ENCODE data around the gene APLP1. TPM values are rescaled to one million over a fixed set of nuclear protein-coding genes. Genes with fewer than 3 reads are reported as not detected.

The APLP1 gene
- total RNA-seq, 1 experiment from 2014 or later: 36.9 TPM

- Mint-ChIP-seq H3K9me3 (peaks cover 2 to 3% of the 10 kb centered on the region in 2 experiments; a peak in 2 of 5 replicates), H3K4me3 (no peak overlapping the region), H3K27me3 (ENCODE audit: low read depth) (peaks cover 77% of the 10 kb centered on the region), H3K36me3 (ENCODE audit: insufficient read depth in 1 of 3, low read depth in 3 of 3) (no peaks in the 10 kb centered on the region; a peak in 1 of 7 replicates), H3K27ac (no peak overlapping the region), H3K4me1 (peaks cover 18 to 25% of the 10 kb centered on the region in 2 experiments)
- H3K4ac ChIP-seq (ENCODE audit: low read depth, low read length): no peak overlapping the region
- TF ChIP-seq CTCF (conservative IDR thresholded peaks at IDR 0.05): no peak
- H3K4me1 ChIP-seq (ENCODE audit: insufficient read depth, low read length): no peaks in the 10 kb centered on the region
- H4K91ac ChIP-seq (ENCODE audit: insufficient read length, low read depth, low read length): no peak overlapping the region
- H3K27me3 ChIP-seq (ENCODE audit: insufficient read depth, low read length): peaks cover 23% of the 10 kb centered on the region; the same call in 1 of the 2 replicates
- no peaks in the 10 kb centered on the region for H3K79me2 ChIP-seq (ENCODE audit: insufficient read depth, low read length)
- no peak overlapping the region for H2BK5ac ChIP-seq (ENCODE audit: insufficient read length, low read length)
- no peak overlapping the region for H2BK20ac ChIP-seq (ENCODE audit: low read depth, low read length, poor library complexity, severe bottlenecking)
- no peak overlapping the region for H2AFZ ChIP-seq (ENCODE audit: low read length)
- DNase-seq: no peak
- H2BK12ac ChIP-seq (ENCODE audit: insufficient read length, low read depth, low read length): no peak overlapping the region
- H3K56ac ChIP-seq (ENCODE audit: insufficient read length, low read depth, low read length): no peak overlapping the region
- H4K20me1 ChIP-seq (ENCODE audit: control insufficient read depth, insufficient read depth, insufficient read length): no peaks in the 10 kb centered on the region
- H2BK120ac ChIP-seq (ENCODE audit: low read depth, low read length, poor library complexity, severe bottlenecking): no peak overlapping the region
- H3K79me1 ChIP-seq (ENCODE audit: insufficient read depth, low read depth, low read length, poor library complexity, severe bottlenecking): no peaks in the 10 kb centered on the region
- H3K18ac ChIP-seq (ENCODE audit: insufficient read length, low read depth, low read length): no peak overlapping the region
- no peak overlapping the region for H4K5ac ChIP-seq (ENCODE audit: insufficient read length, low read depth, low read length)
- H2BK15ac ChIP-seq (ENCODE audit: low read depth, low read length): no peak overlapping the region
- no CpG with 5 or more reads among the region's 4 CpGs for WGBS (ENCODE audit: extremely low coverage, insufficient read length, low lambda C conversion rate)
- no peak overlapping the region for H3K23ac ChIP-seq (ENCODE audit: insufficient read length, low read depth, low read length)
- H3T11ph ChIP-seq (ENCODE audit: low read length): no peak overlapping the region
- no peak overlapping the region for H3K27ac ChIP-seq (ENCODE audit: insufficient read length, low read depth, low read length)
- H3K9me3 ChIP-seq (ENCODE audit: control insufficient read depth, low read depth, low read length): no peaks in the 10 kb centered on the region
- H3K4me2 ChIP-seq (ENCODE audit: insufficient read depth, insufficient read length, low read length): no peak overlapping the region
- H3K14ac ChIP-seq (ENCODE audit: insufficient read depth, low read length): no peak overlapping the region
- peaks cover 15% of the 10 kb centered on the region for H3K23me2 ChIP-seq (ENCODE audit: insufficient read length, low read depth, low read length, poor library complexity, severe bottlenecking)
- H3K9ac ChIP-seq (ENCODE audit: extremely low read depth, insufficient read length, low read length): no peak overlapping the region
- no peak overlapping the region for H2AK5ac ChIP-seq (ENCODE audit: insufficient read length, low read length)
- no peak overlapping the region for H4K8ac ChIP-seq (replicated peaks; ENCODE audit: insufficient read length, low read depth, low read length)
Measured at GRCh38 chr19:35842666-35843272, 25.6 kb upstream of the APLP1 start.
